ENCODE data around the gene FEM1B.

Gene FEM1B

GRCh38 chr15:68272721-68273271, 4.7 kb upstream of the FEM1B start:
- no peak for TF ChIP-seq GATA3 (IDR thresholded peaks at IDR 0.05; ENCODE audit: low read depth, low read length)
- TF ChIP-seq GATA2 (IDR thresholded peaks at IDR 0.05; ENCODE audit: low read depth, low read length): no peak

GRCh38 chr15:68274201-68274848, 3.2 kb upstream of the FEM1B start:
- TF ChIP-seq GATA2 (IDR thresholded peaks at IDR 0.05; ENCODE audit: low read depth, low read length): no peak

DNA sequence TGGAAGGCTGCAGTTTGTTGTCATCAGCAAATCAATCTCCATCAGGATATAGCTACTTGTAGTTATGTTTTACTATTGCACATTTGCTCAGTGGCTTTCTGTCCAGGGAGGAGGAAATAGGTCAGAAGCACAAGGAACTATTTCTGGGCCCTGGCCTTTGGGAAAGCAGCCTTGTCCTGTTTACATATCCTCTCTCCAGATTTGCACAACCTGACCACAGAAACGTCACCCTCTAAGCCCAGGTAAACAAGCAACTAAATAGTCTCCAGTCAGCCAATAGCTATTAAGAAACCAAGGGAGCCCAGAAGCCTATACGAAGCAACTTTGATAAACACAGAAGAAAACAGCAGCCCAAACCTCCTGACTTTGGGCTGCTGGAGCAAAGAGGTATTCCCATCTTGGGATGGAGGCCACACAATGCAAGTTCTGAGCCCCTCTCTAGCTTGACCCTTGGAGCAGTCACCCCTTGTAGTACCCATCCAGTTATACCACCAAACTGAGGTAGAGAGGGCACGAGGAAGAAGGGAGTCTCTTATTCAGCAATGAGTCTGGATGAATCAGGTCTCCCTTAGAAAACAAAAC, 2.3 kb upstream of the FEM1B start:
- TF ChIP-seq GATA3 (IDR thresholded peaks at IDR 0.05; ENCODE audit: low read depth, low read length): no peak
- TF ChIP-seq GATA2 (IDR thresholded peaks at IDR 0.05; ENCODE audit: low read depth, low read length): no peak

- TF ChIP-seq GATA2 (IDR thresholded peaks at IDR 0.05; ENCODE audit: low read depth, low read length) (no peak), GATA3 (IDR thresholded peaks at IDR 0.05; ENCODE audit: low read depth, low read length) (no peak)
Observed at GRCh38 chr15:68276668-68277067, 877 bp upstream of the FEM1B start.

GRCh38 chr15:68277131-68277602, 378 bp upstream of the FEM1B start:
- no peak for TF ChIP-seq GATA2 (IDR thresholded peaks at IDR 0.05; ENCODE audit: low read depth, low read length)

GRCh38 chr15:68278345-68278594, 725 bp downstream of the FEM1B start:
- TF ChIP-seq GATA2 (IDR thresholded peaks at IDR 0.05; ENCODE audit: low read depth, low read length): no peak
- no peak for TF ChIP-seq GATA3 (IDR thresholded peaks at IDR 0.05; ENCODE audit: low read depth, low read length)

DNA sequence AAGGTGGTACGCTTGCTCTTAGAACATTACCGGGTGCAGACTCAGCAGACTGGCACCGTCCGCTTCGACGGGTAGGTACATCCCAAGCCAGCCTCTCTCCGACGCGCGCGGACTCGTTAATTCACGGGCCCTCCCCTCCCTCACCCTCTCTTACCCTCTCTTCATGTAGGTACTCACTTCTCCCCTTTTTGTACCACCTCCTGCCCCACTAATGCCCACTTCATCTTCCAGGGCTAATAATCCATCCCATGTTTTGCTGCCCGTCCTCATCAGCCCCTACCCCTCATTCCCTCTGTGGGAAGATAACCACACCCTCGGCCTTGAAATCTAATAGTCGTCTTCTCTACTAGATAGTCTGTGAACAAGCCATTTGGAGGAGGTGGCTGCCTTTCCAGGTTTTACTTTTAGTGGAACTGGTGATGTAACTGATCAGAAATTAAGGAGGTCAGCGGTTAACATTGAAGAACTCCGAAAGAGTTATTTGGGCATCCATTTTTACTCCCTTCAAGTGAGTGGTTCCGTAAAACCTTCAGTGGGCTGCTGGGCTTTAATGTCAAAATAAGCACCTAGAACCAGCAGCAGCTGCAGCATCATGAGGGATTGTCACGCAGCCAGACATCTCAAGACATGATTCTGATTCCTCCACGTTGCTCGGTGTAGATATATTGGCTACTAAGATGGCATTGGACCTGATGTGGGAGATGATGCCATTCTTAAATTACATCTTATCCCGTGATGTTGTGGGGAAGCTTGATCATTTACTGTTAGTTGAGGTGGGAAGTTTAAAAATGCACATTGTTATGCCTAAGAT, 1.3 kb downstream of the FEM1B start:
- TF ChIP-seq GATA2 (IDR thresholded peaks at IDR 0.05; ENCODE audit: low read depth, low read length) (no peak), GATA3 (IDR thresholded peaks at IDR 0.05; ENCODE audit: low read depth, low read length) (no peak)

DNA sequence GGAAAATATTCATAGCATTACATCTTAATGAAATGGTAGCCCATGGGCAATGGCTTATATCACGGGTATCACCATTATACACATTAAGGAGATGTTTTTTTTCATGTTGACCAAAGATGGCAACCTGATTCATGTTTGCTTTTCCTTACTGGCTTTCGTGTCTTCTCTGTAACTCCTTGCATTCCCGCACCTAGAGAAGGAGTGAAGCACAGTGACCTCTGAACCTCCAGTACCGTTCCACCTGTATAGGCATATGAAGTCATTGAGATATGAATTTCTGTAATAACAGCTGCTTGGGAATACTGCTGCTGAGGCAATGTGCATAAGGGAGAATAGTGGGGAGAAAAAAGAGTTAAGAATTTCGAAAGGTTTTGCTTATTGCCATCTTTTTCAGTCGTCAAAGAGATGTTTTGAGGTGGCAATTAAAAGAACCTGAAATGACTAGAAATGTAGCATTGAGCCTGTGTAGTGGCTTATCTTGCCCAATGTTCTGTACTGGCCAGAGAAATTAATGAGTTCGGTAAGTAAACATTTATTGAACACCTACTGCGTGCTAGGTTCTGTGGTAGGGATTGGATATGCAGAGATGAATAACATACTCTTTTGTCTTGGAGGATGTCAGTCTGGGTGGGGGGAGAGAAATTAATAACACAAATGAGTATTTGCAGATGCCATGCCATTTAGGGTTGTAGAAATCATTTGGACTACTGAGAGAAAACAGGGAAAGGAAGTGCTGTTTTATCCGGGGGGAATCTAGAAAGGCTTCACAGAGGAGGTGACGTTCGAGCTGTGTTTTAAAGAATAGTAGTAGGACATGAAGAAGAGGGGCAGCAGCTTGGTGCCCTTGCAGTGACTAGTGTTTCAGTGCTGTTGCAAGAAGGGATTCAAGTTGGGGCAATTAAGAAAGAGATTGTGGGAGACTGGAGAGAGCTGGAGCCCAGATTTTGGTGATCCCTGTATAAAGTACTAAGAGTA, 2.5 kb downstream of the FEM1B start:
- no peak for TF ChIP-seq GATA3 (IDR thresholded peaks at IDR 0.05; ENCODE audit: low read depth, low read length)
- TF ChIP-seq GATA2 (IDR thresholded peaks at IDR 0.05; ENCODE audit: low read depth, low read length): no peak

DNA sequence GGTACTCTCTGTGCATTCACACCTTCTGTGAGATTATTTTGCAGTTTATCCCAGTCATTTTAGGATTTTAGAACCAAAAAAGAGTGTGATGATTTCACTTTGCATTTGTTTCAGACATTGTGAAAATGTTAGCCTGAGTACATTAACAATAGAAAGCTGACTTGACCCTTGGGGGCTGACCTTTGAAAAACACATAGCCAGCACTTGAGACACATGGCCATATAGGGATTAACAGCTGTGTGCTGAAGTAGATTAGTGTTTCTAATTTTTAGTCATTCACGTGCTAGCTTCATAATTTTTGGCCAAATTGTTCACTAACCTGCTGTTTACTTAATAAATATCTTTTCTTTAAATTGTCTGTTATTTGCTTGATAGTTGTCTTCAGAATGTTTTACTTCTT, 3.5 kb downstream of the FEM1B start:
- TF ChIP-seq GATA3 (IDR thresholded peaks at IDR 0.05; ENCODE audit: low read depth, low read length) (no peak), GATA2 (IDR thresholded peaks at IDR 0.05; ENCODE audit: low read depth, low read length) (no peak)

- TF ChIP-seq GATA2 (IDR thresholded peaks at IDR 0.05; ENCODE audit: low read depth, low read length): no peak
Observed at GRCh38 chr15:68283401-68283800, 5.9 kb downstream of the FEM1B start.

- TF ChIP-seq GATA2 (IDR thresholded peaks at IDR 0.05; ENCODE audit: low read depth, low read length) (no peak), GATA3 (IDR thresholded peaks at IDR 0.05; ENCODE audit: low read depth, low read length) (no peak)
Observed at GRCh38 chr15:68284616-68285258, 7.2 kb downstream of the FEM1B start.

DNA sequence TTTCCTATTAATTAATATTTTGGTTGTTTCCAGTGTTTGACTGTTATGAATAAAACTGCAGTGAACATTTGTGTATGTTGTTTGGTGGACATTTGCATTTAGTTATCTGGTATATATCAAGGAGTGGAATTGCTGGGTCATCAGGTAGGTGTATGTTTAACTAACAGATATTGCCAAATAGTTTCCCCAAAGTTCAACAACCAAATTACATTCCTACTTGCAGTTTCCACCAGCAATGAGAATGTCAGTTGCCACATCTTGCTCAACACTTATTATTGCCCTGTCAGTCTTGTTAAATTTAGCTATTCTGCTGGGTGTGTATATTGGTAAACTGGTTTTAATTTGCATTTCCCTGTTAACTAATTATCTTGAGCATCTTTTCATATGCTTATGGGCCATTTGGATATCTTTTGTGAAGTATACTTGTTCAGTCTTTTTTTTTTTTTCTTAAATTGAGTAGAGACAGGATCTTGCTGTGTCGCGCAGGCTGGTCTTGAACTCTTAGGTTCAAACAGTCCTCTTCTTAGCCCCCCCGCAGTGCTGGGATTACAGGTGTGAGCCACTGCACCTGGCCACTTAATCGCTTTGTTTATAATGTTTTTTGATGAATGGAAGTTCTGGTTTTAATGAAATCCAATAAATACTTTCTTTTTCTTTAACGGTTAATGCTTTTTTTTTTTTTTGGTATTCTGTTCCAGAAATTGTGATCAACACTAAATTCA, 7.9 kb downstream of the FEM1B start:
- TF ChIP-seq GATA3 (IDR thresholded peaks at IDR 0.05; ENCODE audit: low read depth, low read length) (no peak), GATA2 (IDR thresholded peaks at IDR 0.05; ENCODE audit: low read depth, low read length) (no peak)

- no peak for TF ChIP-seq GATA3 (IDR thresholded peaks at IDR 0.05; ENCODE audit: low read depth, low read length)
- TF ChIP-seq GATA2 (IDR thresholded peaks at IDR 0.05; ENCODE audit: low read depth, low read length): no peak
Observed at GRCh38 chr15:68286256-68286655, 8.7 kb downstream of the FEM1B start.
